GM19043 (cell line): ENCODE results near the gene RBMS3.

ENCODE experiments used
- ATAC-seq: cut with Tn5 transposase; IDR thresholded peaks from one replicate; pipeline ENCODE4 v1.9.1; 2021; ENCODE audit warnings: low read depth; ENCODE audit not compliant: unreplicated experiment

The RBMS3 gene

GRCh38 chr3:29827756-29828155 lies 546.9 kb downstream of the RBMS3 start:
- no peak for ATAC-seq

GRCh38 chr3:29829340-29829739 lies 548.5 kb downstream of the RBMS3 start:
- ATAC-seq = no peak

- no peak for ATAC-seq
Measured at GRCh38 chr3:29850641-29851040, 569.8 kb downstream of the RBMS3 start.

- no peak for ATAC-seq
Measured at GRCh38 chr3:29852767-29853166, 571.9 kb downstream of the RBMS3 start.

- no peak for ATAC-seq
Measured at GRCh38 chr3:29853841-29854397, 573.0 kb downstream of the RBMS3 start.

GRCh38 chr3:29854821-29855220 lies 574.0 kb downstream of the RBMS3 start:
- no peak for ATAC-seq

GRCh38 chr3:29859726-29860270 lies 578.9 kb downstream of the RBMS3 start:
- no peak for ATAC-seq

- ATAC-seq = no peak
Measured at GRCh38 chr3:29864809-29865208, 583.9 kb downstream of the RBMS3 start.

- no peak for ATAC-seq
Measured at GRCh38 chr3:29868543-29869101, 587.8 kb downstream of the RBMS3 start.

GRCh38 chr3:29870136-29870535 lies 589.3 kb downstream of the RBMS3 start:
- no peak for ATAC-seq

- no peak for ATAC-seq
Measured at GRCh38 chr3:29871087-29871486, 590.2 kb downstream of the RBMS3 start.

GRCh38 chr3:29880809-29881208 lies 599.9 kb downstream of the RBMS3 start:
- ATAC-seq = no peak

GRCh38 chr3:29887451-29887850 lies 606.6 kb downstream of the RBMS3 start:
- no peak for ATAC-seq

GRCh38 chr3:29889215-29889614 lies 608.3 kb downstream of the RBMS3 start:
- ATAC-seq = no peak

- no peak for ATAC-seq
Measured at GRCh38 chr3:29890801-29891200, 609.9 kb downstream of the RBMS3 start.

- no peak for ATAC-seq
Measured at GRCh38 chr3:29892976-29893554, 612.2 kb downstream of the RBMS3 start.

- no peak for ATAC-seq
Measured at GRCh38 chr3:29896856-29897255, 616.0 kb downstream of the RBMS3 start.

- ATAC-seq = no peak
Measured at GRCh38 chr3:29898171-29898965, 617.5 kb downstream of the RBMS3 start.

GRCh38 chr3:29899021-29899420 lies 618.1 kb downstream of the RBMS3 start:
- no peak for ATAC-seq

GRCh38 chr3:29901097-29901496 lies 620.2 kb downstream of the RBMS3 start:
- ATAC-seq = no peak

GRCh38 chr3:29903600-29903999 lies 622.7 kb downstream of the RBMS3 start:
- ATAC-seq = no peak
